NCI-H146 treated with DMSO at 0.1 percent for 48 hours (cell line): ENCODE data around the gene CHCHD6.
A peak's percentile ranks its signal among the peaks of the same experiment; 100 is the strongest.

Experiments
- DNase-seq: peaks from one replicate; lab custom pipeline; 2025; ENCODE audit not compliant: unreplicated experiment; lab: John Stamatoyannopoulos, UW

The CHCHD6 gene

GRCh38 chr3:126956866-126957650 lies 253.0 kb downstream of the CHCHD6 start:
- DNase-seq, result no peak

GRCh38 chr3:126957776-126958637 lies 254.0 kb downstream of the CHCHD6 start:
- no peak for DNase-seq

DNA sequence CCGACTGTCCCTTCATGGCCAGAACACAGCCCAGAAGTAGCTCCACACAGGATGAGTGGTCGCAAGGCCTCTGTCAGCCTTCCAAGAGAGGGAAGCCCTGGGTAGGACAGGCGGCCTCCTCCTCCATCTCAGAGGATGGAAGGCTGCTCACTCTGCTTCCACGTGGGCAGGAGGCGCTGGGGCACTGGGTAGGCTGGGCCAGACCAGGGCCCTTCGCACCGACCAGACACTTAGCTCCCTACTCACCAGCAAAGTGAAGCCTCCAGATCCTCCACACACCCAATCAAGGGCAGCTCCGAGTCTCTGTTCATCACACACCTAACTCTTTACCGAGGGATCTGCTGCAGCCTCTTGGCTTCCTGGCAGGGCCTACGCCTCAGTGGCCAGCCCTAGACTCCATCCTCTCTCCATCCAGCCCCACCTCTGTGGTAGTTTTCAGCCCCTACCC lies 254.6 kb downstream of the CHCHD6 start:
- DNase-seq, result no peak

- DNase-seq, result no peak
These were observed 255.3 kb downstream of the CHCHD6 start for GRCh38 chr3:126959136-126959920.

DNA sequence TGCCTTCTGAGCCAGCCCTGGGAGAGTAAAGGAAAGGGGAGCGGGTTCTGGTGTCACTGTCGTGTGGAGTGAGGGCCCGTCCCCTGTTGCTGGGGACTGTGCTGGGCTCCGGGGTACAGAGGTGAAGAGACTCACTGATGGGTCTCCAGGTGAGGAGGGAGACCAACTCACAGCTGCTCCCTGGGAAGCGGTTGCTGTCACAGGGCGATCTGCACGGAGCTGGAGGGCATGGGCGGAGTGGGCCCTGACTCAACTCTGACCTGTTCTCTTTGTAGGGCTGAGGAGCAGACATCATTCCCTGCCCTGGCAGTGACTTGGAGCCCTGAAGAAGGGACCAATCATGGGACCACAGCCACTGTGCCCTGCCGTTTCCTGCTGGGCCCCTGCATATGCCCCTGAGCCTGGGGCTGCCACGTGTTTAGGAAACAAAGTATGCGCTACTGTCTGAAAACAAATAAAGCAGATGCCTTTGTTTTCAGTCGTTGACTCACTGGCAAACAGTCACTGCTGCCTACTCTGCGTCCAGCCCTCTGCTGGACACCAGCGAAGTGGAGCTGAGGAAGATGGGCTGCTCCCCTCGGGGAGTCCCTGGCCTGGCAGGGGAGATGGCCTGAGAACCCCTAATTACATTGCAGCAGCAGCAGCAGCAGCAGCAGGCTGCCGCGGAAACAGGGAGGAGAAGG lies 256.0 kb downstream of the CHCHD6 start:
- DNase-seq, result peak; percentile 43

- DNase-seq, result no peak
These were observed 256.6 kb downstream of the CHCHD6 start for GRCh38 chr3:126960604-126960995.

- DNase-seq, result no peak
These were observed 257.3 kb downstream of the CHCHD6 start for GRCh38 chr3:126961191-126961790.

DNA sequence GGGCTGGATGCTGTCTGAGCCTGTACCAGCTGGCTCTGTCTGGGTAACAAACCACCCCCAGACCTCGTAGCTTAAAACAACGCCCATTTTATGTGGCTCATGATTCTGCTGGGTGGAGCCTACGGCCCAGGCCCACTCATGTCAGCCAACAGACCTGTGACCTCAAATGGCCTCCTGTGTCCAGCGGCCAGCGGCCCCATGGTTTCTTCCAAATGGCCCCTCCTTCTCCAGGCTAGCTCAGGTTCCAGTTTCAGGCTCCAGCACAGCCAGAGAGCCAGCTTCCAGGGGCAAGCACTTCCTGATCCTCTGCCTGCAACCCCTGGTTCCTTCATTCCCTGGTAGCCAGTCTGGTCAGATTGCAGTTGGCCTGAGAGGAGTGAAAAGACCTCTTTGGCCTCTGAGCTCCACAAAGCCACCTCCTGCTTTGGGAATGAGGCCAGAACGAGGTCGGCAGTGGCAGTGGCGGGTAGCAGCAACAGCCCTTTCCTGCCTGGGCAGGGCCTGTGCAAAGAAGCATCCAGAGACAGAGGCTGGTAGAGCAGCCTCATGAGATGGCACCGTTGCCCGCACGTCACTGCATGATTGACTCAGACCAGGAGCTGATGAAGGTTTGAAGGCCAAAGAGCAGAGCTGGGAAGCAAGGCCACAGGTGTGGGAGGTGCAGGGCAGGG lies 257.9 kb downstream of the CHCHD6 start:
- DNase-seq, result no peak

GRCh38 chr3:126962756-126963155 lies 258.7 kb downstream of the CHCHD6 start:
- DNase-seq, result no peak

DNA sequence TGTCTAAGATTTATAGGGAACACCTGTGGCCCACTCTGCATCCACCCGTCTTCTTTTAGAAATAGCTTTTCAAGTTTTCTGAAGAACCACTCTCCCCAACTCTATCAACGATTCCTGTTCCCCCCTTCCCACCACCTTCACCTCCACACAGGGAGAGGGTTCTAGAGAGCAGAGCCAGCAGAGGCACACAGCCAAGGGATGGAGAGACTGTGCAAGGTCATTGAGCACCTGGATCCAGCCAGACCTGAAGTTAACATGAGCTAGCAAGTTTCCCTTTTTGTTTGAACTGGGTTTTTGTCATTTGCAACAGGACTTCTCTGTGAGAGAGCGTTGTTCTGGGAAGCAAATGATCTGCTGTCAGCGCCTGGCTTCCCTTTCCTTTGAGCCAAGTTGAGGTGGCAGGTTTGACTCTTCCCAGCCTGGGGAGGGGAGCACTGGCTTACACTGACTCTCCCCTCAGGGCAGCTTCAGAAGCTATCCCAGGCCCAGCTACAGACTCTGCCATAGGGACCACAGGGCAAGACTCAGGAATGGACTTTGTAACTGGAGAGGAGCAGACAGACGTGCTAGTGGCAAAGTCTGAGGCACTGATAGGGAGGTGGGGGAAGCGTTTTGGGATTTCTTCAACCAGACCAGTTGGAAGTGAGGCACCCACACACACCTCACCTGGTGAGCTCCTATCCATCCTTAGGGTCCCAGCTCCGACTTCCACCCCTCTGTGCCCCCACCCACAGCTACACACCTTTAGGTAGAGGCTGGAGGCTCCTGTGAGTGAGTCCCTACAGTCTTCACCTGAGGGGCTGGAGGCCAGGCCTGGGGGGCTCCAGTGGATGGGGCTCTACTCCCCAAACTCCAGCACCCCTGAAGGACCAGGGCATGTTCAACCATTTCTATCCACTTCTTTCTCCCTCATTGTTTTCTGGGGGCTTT lies 259.5 kb downstream of the CHCHD6 start:
- no peak for DNase-seq

DNA sequence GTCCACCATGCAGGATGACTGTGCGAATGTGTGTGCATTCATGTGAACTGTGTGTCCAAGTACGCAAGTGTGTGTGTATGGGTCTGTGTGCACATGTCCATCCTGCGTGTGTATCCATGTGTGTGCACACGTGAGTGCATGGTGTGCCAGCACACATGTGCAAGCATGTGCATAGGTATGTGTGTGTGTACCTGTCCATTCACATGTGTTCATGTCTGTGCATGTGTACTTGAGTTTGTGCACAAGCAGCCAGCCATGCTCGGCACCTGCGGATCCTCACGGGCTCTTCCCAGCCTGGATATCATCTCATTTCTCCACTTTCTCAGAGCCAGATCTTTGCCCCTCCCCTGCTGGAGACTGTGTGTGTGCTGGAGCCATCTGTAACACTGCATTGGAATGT lies 260.2 kb downstream of the CHCHD6 start:
- DNase-seq, result no peak

- DNase-seq, result no peak
These were observed 260.9 kb downstream of the CHCHD6 start for GRCh38 chr3:126964950-126965349.

GRCh38 chr3:126965526-126966080 lies 261.6 kb downstream of the CHCHD6 start:
- DNase-seq, result no peak

DNA sequence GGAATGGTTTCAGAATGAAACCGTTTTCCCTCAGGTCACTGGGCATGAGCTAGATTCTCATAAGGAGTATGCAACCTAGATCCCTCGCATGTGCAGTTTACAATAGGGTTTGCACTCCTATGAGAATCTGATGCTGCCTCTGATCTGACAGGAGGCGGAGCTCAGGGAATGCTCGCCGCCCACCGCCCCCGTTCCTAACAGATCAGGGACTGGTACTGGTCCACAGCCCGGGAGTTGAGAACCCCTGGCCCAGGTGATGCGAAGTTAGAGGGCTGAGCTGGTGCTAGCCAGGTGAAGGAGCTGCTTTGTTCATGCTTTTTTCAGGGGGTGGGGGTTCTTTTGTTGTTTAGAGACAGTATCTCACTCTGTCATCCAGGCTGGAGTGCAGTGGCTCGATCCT lies 263.3 kb downstream of the CHCHD6 start:
- no peak for DNase-seq

- no peak for DNase-seq
These were observed 264.7 kb downstream of the CHCHD6 start for GRCh38 chr3:126968391-126969390.

- DNase-seq, result no peak
These were observed 265.5 kb downstream of the CHCHD6 start for GRCh38 chr3:126969586-126969985.

DNA sequence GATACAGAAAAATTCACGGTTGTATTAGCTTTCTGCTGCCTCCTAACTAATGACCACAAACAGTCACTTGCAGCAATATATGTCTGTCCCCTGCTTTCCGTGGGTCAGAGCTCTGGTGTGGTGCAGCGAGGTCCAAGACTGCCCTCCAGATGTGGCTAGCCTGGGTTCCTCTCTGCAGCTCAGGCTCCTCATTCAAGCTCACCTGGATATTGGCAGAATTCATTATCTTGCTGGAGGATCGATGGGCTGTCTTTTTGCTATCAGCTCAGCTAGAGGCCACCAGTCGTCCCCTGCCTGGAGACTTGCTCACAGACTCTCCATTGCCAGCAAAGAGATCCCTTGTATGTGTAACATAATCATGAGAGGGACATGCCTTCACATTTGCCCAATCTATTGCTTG lies 266.1 kb downstream of the CHCHD6 start:
- no peak for DNase-seq
